Keratinocyte (primary cell): ENCODE results near the gene LYL1. TPM values are rescaled to one million over a fixed set of nuclear protein-coding genes. Genes with fewer than 3 reads are reported as not detected.

Experiments
- DNase-seq: peaks from one replicate; pipeline ENCODE4 v3.0.0-alpha.2; 2011; ENCODE audit warnings: low read depth, missing footprints, low spot score
- FAIRE-seq: peaks from 2 replicates; lab custom pipeline; 2011; peaks lifted over from hg19 to GRCh38; lab: Jason Lieb, UNC
- H2AFZ ChIP-seq: 2 replicates; pipeline ENCODE4 v1.6.0; 2012; ENCODE audit warnings: low read length, control low read depth, inconsistent platforms; ENCODE audit not compliant: control insufficient read depth
- H3K27ac ChIP-seq: 2 replicates; pipeline ENCODE4 v1.5.1; 2011; ENCODE audit warnings: low read length; ENCODE audit not compliant: control insufficient read depth, insufficient read depth
- H3K27me3 ChIP-seq: 3 replicates; pipeline ENCODE4 v1.6.0; 2011; ENCODE audit warnings: low read length; ENCODE audit not compliant: control insufficient read depth, insufficient read depth; ENCODE audit errors: extremely low read depth
- H3K36me3 ChIP-seq, 2 experiments: 2 replicates in 1 of 2; 3 replicates in 1 of 2; pipeline ENCODE4 v1.5.1; 2011; ENCODE audit warnings: low read length in 2 of 2, mild to moderate bottlenecking in 1 of 2; ENCODE audit not compliant: control insufficient read depth in 2 of 2, insufficient read depth in 2 of 2; ENCODE audit errors: extremely low read depth in 1 of 2
- H3K4me1 ChIP-seq: 3 replicates; pipeline ENCODE4 v1.5.1; 2011; ENCODE audit warnings: low read length; ENCODE audit not compliant: control insufficient read depth, insufficient read depth; ENCODE audit errors: extremely low read depth
- H3K4me2 ChIP-seq: 3 replicates; pipeline ENCODE4 v1.6.0; 2011; ENCODE audit warnings: low read depth, low read length; ENCODE audit not compliant: control insufficient read depth, insufficient read depth; ENCODE audit errors: extremely low read depth
- H3K4me3 ChIP-seq, 3 experiments: fragments of 200-600 bp in 1 of 3; sonication (generic) in 1 of 3; 2 replicates in 2 of 3; 3 replicates in 1 of 3; pipeline ENCODE4 v1.5.1; 2011 to 2016; ENCODE audit warnings: low read length in 3 of 3, mild to moderate bottlenecking in 3 of 3, control low read depth in 2 of 3, inconsistent platforms in 1 of 3, low read depth in 1 of 3, mixed read lengths in 1 of 3, mixed run types in 1 of 3, moderate library complexity in 1 of 3; ENCODE audit not compliant: control insufficient read depth in 2 of 3, insufficient read depth in 2 of 3; ENCODE audit errors: extremely low read depth in 1 of 3
- H3K79me2 ChIP-seq: 2 replicates; pipeline ENCODE4 v1.6.0; 2012; ENCODE audit warnings: low read length; ENCODE audit not compliant: control insufficient read depth, insufficient read depth
- H3K9ac ChIP-seq: 3 replicates; pipeline ENCODE4 v1.6.0; 2011; ENCODE audit warnings: low read length; ENCODE audit not compliant: control insufficient read depth, insufficient read depth; ENCODE audit errors: extremely low read depth
- H3K9me1 ChIP-seq: 3 replicates; pipeline ENCODE4 v1.6.0; 2011; ENCODE audit warnings: low read length; ENCODE audit not compliant: control insufficient read depth, insufficient read depth; ENCODE audit errors: extremely low read depth
- H3K9me3 ChIP-seq: 2 replicates; pipeline ENCODE4 v1.5.1; 2012; ENCODE audit warnings: low read depth, low read length; ENCODE audit not compliant: control insufficient read depth
- H4K20me1 ChIP-seq: 3 replicates; pipeline ENCODE4 v1.6.0; 2011; ENCODE audit warnings: low read length; ENCODE audit not compliant: control insufficient read depth, insufficient read depth; ENCODE audit errors: extremely low read depth
- EZH2 ChIP-seq: IDR thresholded peaks from one replicate; pipeline ENCODE4 v1.6.1; 2012; ENCODE audit warnings: inconsistent platforms, mild to moderate bottlenecking, low read length, moderate library complexity
- dilution Hi-C: fragments of 300-500 bp; cut with MboI; formaldehyde crosslinking; loops from one replicate; pipeline ENCODE4 v1.7.0; 2020; ENCODE audit warnings: low sequenced_read_pairs; ENCODE audit not compliant: extremely low pct_ligation_motif_present
- polyA plus RNA-seq, 5 experiments: library from polyadenylated mRNA; depleted of rRNA in 3 of 5; stranded (reverse) in 3 of 5; stranded (forward) in 1 of 5; unstranded in 1 of 5; fragments of >200 nt; gene quantifications; 1 replicate in 1 of 5; 2 replicates in 3 of 5; 3 replicates in 1 of 5; pipeline versions ENCODE4 v1.2.1 to v1.2.3, GENCODE V29; 2011 to 2012; ENCODE audit warnings: missing spikeins in 2 of 5, low read depth in 1 of 5, low replicate concordance in 1 of 5
- TF ChIP-seq, protein P1 (sequence below), 3 experiments: IDR thresholded peaks in 1 of 3; conservative IDR thresholded peaks in 1 of 3; optimal IDR thresholded peaks in 1 of 3; 2 replicates in 2 of 3; 3 replicates in 1 of 3; pipeline versions ENCODE3 to v1.5.1; 2011; ENCODE audit warnings: low read length in 3 of 3, mild to moderate bottlenecking in 3 of 3, moderate library complexity in 2 of 3, control low read depth in 1 of 3, inconsistent platforms in 1 of 3; ENCODE audit not compliant: insufficient read depth in 2 of 3; ENCODE audit errors: extremely low read depth in 1 of 3

The LYL1 gene
- polyA plus RNA-seq, 1 donor (not counting 4 experiments of a cell fraction or from before 2014, with no cell fraction given), result 0.07 TPM

DNA sequence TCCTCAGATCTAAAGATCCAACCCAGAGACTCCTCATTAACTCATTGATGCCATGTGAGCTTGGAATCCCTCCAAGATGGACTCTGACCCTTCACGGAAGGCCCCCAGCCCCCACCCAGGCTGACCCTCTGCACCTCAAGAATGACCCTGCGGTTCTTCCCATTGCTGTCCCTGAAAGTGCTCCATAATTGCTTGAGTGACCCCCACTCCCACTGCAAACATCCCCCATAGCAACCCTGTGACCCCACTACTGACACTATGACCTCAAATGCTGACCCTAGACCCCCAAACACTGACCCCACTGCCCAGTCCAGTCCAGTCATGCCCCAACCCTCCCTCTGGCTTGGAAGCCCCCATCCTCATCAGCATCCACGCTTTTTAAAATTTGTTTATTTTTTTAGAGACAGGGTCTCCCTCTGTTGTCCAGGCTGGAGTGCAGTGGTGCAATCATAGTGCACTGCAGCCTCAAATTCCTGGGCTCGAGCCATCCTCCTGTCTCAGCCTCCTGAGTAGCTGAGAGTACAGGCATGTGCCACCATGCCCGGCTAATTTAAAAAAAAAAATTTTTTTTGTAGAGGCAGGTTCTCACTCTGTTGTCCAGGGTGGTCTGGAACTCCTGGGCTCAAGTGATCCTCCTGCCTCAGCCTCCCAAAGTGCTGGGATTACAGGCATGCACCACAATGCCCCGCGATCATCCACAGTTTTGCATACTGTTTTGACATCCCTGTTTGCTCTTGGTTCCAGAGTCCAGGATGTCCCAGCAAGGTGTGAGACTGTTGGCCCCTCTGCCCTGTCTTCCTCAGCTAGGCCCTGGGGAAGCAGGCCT, 855 bp downstream of the LYL1 start:
- H2AFZ ChIP-seq, result no peak overlapping the region
- H3K4me2 ChIP-seq, result peak overlapping the region; percentile 60
- DNase-seq (no peak), FAIRE-seq (no peak)
- no peak overlapping the region for H3K9ac ChIP-seq
- no peaks in the 10 kb centered on the region for H3K9me3 ChIP-seq
- no peaks in the 10 kb centered on the region for H3K27me3 ChIP-seq
- H3K27ac ChIP-seq, result no peak overlapping the region
- dilution Hi-C loops, result no loop called here
- H3K79me2 ChIP-seq, result no peaks in the 10 kb centered on the region
- no peak overlapping the region for H3K4me3 ChIP-seq
- peaks cover 10% of the 10 kb centered on the region for H3K4me1 ChIP-seq
- TF ChIP-seq, protein P1, sequence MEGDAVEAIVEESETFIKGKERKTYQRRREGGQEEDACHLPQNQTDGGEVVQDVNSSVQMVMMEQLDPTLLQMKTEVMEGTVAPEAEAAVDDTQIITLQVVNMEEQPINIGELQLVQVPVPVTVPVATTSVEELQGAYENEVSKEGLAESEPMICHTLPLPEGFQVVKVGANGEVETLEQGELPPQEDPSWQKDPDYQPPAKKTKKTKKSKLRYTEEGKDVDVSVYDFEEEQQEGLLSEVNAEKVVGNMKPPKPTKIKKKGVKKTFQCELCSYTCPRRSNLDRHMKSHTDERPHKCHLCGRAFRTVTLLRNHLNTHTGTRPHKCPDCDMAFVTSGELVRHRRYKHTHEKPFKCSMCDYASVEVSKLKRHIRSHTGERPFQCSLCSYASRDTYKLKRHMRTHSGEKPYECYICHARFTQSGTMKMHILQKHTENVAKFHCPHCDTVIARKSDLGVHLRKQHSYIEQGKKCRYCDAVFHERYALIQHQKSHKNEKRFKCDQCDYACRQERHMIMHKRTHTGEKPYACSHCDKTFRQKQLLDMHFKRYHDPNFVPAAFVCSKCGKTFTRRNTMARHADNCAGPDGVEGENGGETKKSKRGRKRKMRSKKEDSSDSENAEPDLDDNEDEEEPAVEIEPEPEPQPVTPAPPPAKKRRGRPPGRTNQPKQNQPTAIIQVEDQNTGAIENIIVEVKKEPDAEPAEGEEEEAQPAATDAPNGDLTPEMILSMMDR (optimal IDR thresholded peaks at IDR 0.05 in 1 of 3, IDR thresholded peaks at IDR 0.05 in 1 of 3, conservative IDR thresholded peaks at IDR 0.05 in 1 of 3; ENCODE audit: extremely low read depth in 1 of 3, insufficient read depth in 2 of 3, low read length in 3 of 3), result no peak
- TF ChIP-seq EZH2, result no peak
- H4K20me1 ChIP-seq, result no peaks in the 10 kb centered on the region
- H3K9me1 ChIP-seq, result no peaks in the 10 kb centered on the region
- H3K36me3 ChIP-seq, result peaks cover 3 to 6% of the 10 kb centered on the region in 2 experiments

DNA sequence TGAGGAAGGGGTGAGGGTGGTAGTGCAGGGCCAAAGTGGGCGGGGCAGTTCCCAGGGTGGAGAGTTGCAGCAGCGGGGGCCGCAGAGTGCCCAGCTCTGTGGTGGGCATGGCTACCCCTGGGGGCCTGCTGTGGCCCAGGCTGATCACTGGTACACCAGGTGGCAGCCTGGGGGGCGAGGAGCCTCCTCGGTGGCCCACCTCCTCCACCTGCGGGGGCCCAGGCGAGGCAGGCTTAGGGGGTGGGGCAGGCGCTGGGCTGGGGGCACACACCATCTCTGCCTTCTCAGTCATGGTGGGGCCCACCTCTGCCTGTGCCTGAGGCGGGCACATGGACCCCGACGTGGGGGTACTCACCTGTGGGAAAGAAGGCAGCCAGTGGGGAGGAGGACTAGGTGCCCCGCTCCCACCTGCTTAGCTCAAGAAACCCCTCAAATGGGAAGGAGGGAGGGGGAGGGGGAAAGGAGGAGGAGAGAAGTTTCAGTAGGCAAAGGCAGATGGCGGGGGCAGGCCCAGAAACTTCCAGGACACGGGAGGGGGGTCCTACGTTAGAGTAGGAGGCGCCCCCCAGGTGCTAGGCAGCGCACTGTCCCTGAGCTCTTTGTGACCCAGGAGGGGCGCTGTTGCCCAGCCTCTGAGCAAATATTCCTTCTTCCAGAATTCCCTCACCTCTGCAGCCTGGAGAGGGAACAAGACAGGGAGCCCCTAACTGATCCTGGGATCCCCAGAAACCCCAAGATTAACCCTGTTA, 1.6 kb downstream of the LYL1 start:
- no peaks in the 10 kb centered on the region for H3K79me2 ChIP-seq
- DNase-seq, result no peak
- H3K36me3 ChIP-seq, result peaks cover 3 to 6% of the 10 kb centered on the region in 2 experiments
- TF ChIP-seq, protein P1 (optimal IDR thresholded peaks at IDR 0.05 in 1 of 3, IDR thresholded peaks at IDR 0.05 in 1 of 3, conservative IDR thresholded peaks at IDR 0.05 in 1 of 3; ENCODE audit: extremely low read depth in 1 of 3, insufficient read depth in 2 of 3, low read length in 3 of 3), result peak in 2 of 3 experiments; percentile 12 to 43
- no peak for TF ChIP-seq EZH2
- H3K4me1 ChIP-seq, result peaks cover 10% of the 10 kb centered on the region
- FAIRE-seq, result no peak
- no peaks in the 10 kb centered on the region for H3K27me3 ChIP-seq
- no peak overlapping the region for H3K9ac ChIP-seq
- H2AFZ ChIP-seq, result no peak overlapping the region
- H3K9me3 ChIP-seq, result no peaks in the 10 kb centered on the region
- H3K4me3 ChIP-seq, result no peak overlapping the region
- no peak overlapping the region for H3K27ac ChIP-seq
- H3K9me1 ChIP-seq, result no peaks in the 10 kb centered on the region
- H4K20me1 ChIP-seq, result no peaks in the 10 kb centered on the region
- dilution Hi-C loops, result no loop called here
- H3K4me2 ChIP-seq, result no peak overlapping the region
